ENCODE results near the gene CCDC60.

The CCDC60 gene

GRCh38 chr12:119327471-119327870, 7.1 kb upstream of the CCDC60 start:
- no peak for TF ChIP-seq CTCF (conservative IDR thresholded peaks at IDR 0.05; ENCODE audit: control insufficient read depth, insufficient read depth, low read depth, low read length)
- H3K4me3 ChIP-seq (ENCODE audit: control insufficient read depth, low read depth, low read length): no peak overlapping the region
- no peak for DNase-seq (ENCODE audit: low read depth)

GRCh38 chr12:119328111-119328510, 6.4 kb upstream of the CCDC60 start:
- no peak for TF ChIP-seq CTCF (conservative IDR thresholded peaks at IDR 0.05; ENCODE audit: control insufficient read depth, insufficient read depth, low read depth, low read length)
- no peak for DNase-seq (ENCODE audit: low read depth)
- no peak overlapping the region for H3K4me3 ChIP-seq (ENCODE audit: control insufficient read depth, low read depth, low read length)

GRCh38 chr12:119338593-119339363, 4.2 kb downstream of the CCDC60 start:
- no peak for TF ChIP-seq CTCF (conservative IDR thresholded peaks at IDR 0.05; ENCODE audit: control insufficient read depth, insufficient read depth, low read depth, low read length)
- H3K4me3 ChIP-seq (ENCODE audit: control insufficient read depth, low read depth, low read length): no peak overlapping the region
- DNase-seq (ENCODE audit: low read depth): no peak

GRCh38 chr12:119340578-119340977, 6.0 kb downstream of the CCDC60 start:
- H3K4me3 ChIP-seq (ENCODE audit: control insufficient read depth, low read depth, low read length): no peak overlapping the region
- no peak for TF ChIP-seq CTCF (conservative IDR thresholded peaks at IDR 0.05; ENCODE audit: control insufficient read depth, insufficient read depth, low read depth, low read length)
- no peak for DNase-seq (ENCODE audit: low read depth)

- no peak for DNase-seq (ENCODE audit: low read depth)
- no peak for TF ChIP-seq CTCF (conservative IDR thresholded peaks at IDR 0.05; ENCODE audit: control insufficient read depth, insufficient read depth, low read depth, low read length)
- no peak overlapping the region for H3K4me3 ChIP-seq (ENCODE audit: control insufficient read depth, low read depth, low read length)
Observed at GRCh38 chr12:119341020-119341419, 6.5 kb downstream of the CCDC60 start.

GRCh38 chr12:119341988-119342387, 7.5 kb downstream of the CCDC60 start:
- no peak for TF ChIP-seq CTCF (conservative IDR thresholded peaks at IDR 0.05; ENCODE audit: control insufficient read depth, insufficient read depth, low read depth, low read length)
- DNase-seq (ENCODE audit: low read depth): no peak
- H3K4me3 ChIP-seq (ENCODE audit: control insufficient read depth, low read depth, low read length): no peak overlapping the region
